Lower leg skin (tissue), 4 donors: ENCODE results near the gene NME8. TPM values are rescaled to one million over a fixed set of nuclear protein-coding genes. Genes with fewer than 3 reads are reported as not detected.

ENCODE experiments used
- DNase-seq, 2 donors: peaks; one replicate each; pipeline ENCODE4 v3.0.0-alpha.2; 2019; ENCODE audit warnings: low spot score in 2 of 2
- H3K4me3 ChIP-seq: fragments of 200-600 bp; sonication (generic); 2 replicates; pipeline ENCODE4 v1.5.1; 2017; ENCODE audit warnings: mild to moderate bottlenecking, low read depth; ENCODE audit not compliant: poor library complexity, severe bottlenecking
- POLR2A ChIP-seq, 2 donors: fragments of 450-650 bp; IDR thresholded peaks; one replicate each; pipeline ENCODE4 v1.6.1; 2016 to 2017; ENCODE audit warnings: antibody characterized with exemption in 2 of 2, mild to moderate bottlenecking in 1 of 2, moderate library complexity in 1 of 2
- WGBS, 2 donors: methylation state at CpG; one replicate each; pipeline ENCODE4 v1.1.5; 2018; 5-methylcytosine and 5-hydroxymethylcytosine counted together
- intact Hi-C: fragments of 100-400 bp; cut with DNase I; formaldehyde crosslinking; loops from one replicate; pipeline ENCODE4 v1.15.0; 2023; ENCODE audit warnings: low total_unique reads
- total RNA-seq, 4 donors: library from RNA; depleted of rRNA; stranded (reverse); fragments of >200 nt; gene quantifications; one replicate each; pipeline ENCODE4 v1.1.0, GENCODE V29; 2016
- TF ChIP-seq, protein P1 (sequence below), 3 donors: fragments of 450-650 bp; IDR thresholded peaks; one replicate each; pipeline ENCODE4 v1.5.1; 2016; ENCODE audit warnings: antibody characterized with exemption in 3 of 3, mild to moderate bottlenecking in 3 of 3, moderate library complexity in 2 of 3

NME8 gene
- total RNA-seq, 4 donors from 2014 or later, result 2.1 TPM; not detected in 3

DNA sequence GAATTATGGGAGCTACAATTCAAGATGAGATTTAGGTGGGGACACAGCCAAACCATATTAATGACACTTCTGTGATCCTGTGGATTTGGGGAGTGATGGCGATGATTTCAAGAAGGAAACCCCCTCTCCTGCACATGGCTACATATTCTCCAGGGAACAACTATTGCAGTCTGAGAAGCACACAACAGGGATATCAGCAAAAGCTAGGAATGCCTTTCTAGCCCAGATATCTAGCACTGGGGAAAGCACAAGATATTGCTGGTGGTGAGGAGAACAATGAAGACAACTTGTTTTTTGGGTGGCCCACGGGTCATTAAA lies 96.3 kb downstream of the NME8 start:
- TF ChIP-seq POLR2A (IDR thresholded peaks at IDR 0.05), result no peak
- TF ChIP-seq, protein P1, sequence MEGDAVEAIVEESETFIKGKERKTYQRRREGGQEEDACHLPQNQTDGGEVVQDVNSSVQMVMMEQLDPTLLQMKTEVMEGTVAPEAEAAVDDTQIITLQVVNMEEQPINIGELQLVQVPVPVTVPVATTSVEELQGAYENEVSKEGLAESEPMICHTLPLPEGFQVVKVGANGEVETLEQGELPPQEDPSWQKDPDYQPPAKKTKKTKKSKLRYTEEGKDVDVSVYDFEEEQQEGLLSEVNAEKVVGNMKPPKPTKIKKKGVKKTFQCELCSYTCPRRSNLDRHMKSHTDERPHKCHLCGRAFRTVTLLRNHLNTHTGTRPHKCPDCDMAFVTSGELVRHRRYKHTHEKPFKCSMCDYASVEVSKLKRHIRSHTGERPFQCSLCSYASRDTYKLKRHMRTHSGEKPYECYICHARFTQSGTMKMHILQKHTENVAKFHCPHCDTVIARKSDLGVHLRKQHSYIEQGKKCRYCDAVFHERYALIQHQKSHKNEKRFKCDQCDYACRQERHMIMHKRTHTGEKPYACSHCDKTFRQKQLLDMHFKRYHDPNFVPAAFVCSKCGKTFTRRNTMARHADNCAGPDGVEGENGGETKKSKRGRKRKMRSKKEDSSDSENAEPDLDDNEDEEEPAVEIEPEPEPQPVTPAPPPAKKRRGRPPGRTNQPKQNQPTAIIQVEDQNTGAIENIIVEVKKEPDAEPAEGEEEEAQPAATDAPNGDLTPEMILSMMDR (IDR thresholded peaks at IDR 0.05), result no peak
- intact Hi-C loops, result no loop called here
- no peak for DNase-seq
- 82% methylated on average over 2 of the region's 2 CpGs for WGBS, 2 donors
- H3K4me3 ChIP-seq, result no peak overlapping the region

DNA sequence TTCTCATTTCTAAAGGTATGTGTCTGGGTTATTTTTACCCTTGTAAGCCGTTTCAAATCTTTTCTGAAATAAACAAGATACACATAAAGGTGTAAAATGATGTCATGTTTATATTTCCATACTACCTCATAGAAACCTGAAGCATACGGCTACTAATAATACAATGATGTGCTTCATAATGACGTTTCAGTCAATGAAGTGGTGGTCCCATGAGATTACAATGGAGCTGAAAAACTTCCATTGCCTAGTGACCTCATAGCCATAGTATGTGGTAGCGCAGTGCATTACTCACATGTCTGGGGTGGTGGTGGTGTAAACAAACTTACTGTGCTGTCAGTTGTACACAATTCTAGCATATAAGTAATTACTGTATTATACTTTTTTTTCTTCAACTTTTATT lies 96.9 kb downstream of the NME8 start:
- intact Hi-C loops, result no loop called here
- no peak overlapping the region for H3K4me3 ChIP-seq
- 75 to 77% methylated on average over 4 of the region's 4 CpGs for WGBS, 2 donors
- DNase-seq, result no peak
- TF ChIP-seq, protein P1 (IDR thresholded peaks at IDR 0.05), result no peak
- no peak for TF ChIP-seq POLR2A (IDR thresholded peaks at IDR 0.05)

DNA sequence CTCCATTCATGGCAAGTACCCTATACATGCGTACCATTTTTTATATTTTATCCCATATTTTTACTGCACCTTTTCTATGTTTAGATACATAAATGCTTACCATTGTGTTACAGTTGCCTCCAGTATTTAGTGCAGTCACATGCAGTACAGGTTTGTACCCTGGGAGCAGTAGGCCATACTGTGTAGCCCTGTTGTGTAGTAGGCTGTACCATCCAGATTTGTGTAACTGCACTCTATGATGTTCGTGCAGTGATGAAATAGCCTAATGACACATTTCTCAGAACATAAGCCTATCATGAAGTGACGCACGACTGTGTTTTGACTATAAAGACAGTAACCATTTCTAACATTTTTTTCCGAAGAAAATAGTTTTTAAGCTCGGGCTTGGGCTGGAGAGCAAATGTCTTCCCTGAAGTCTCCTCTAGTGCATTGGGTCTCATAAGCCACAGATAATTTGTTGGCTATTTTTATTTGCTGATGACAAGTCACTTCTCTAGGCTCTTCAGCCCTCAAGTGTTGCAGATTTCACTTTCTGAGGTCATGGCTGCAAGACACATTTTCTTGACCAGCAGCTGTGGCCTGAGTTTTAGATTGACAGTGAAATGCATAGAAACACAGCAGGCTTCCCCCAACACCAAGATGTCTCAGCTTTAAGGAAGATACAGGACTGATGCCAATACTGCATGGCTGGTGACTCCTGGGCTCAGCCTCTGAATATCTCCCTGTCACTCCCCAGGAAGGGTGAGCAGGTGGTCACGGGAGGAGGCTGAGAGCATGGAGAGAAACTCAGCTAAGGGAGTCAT lies 98.9 kb downstream of the NME8 start:
- intact Hi-C loops, result no loop called here
- no peak overlapping the region for H3K4me3 ChIP-seq
- TF ChIP-seq POLR2A (IDR thresholded peaks at IDR 0.05), result no peak
- TF ChIP-seq, protein P1 (IDR thresholded peaks at IDR 0.05), result no peak
- 94 to 96% methylated on average over 7 of the region's 7 CpGs for WGBS, 2 donors
- no peak for DNase-seq

DNA sequence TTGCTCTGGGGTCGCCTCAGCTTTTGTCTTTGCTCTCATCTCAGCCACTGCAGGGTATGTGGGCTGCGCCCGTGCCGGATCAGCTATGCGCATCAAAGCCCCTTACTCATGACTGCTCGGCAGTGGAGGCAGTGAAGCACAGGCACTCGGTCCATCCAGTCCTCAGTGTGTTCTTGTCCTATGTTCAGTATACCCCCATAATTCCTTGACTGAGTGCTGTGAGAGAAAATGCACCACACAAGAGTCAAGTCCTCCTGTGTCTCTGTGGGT lies 99.5 kb downstream of the NME8 start:
- no peak overlapping the region for H3K4me3 ChIP-seq
- DNase-seq, result no peak
- WGBS, 2 donors, result 89 to 90% methylated on average over 7 of the region's 7 CpGs
- TF ChIP-seq POLR2A (IDR thresholded peaks at IDR 0.05), result no peak
- TF ChIP-seq, protein P1 (IDR thresholded peaks at IDR 0.05), result no peak
- intact Hi-C loops, result no loop called here

Other genes with a start within 250 kb of the NME8 start
- 1 to 10 TPM in 1 of 4 donors, under 1 TPM in 2, not detected in 1; 0.39 to 1.6 (median 0.49) TPM for gene GPR141, start 164.8 kb upstream of the NME8 start, total RNA-seq
- under 1 TPM; 0.15 to 0.94 (median 0.20) TPM for gene SFRP4, start 68.2 kb downstream of the NME8 start, total RNA-seq
- gene EPDR1, start 72.0 kb downstream of the NME8 start, total RNA-seq, result 10 to 100 TPM in 1 of 4 donors, 1 to 10 TPM in 3; 1.1 to 13.9 (median 4.8) TPM